ENCODE measurements around the gene MAP1B.
A peak's percentile ranks its signal among the peaks of the same experiment; 100 is the strongest.

The MAP1B gene

DNA sequence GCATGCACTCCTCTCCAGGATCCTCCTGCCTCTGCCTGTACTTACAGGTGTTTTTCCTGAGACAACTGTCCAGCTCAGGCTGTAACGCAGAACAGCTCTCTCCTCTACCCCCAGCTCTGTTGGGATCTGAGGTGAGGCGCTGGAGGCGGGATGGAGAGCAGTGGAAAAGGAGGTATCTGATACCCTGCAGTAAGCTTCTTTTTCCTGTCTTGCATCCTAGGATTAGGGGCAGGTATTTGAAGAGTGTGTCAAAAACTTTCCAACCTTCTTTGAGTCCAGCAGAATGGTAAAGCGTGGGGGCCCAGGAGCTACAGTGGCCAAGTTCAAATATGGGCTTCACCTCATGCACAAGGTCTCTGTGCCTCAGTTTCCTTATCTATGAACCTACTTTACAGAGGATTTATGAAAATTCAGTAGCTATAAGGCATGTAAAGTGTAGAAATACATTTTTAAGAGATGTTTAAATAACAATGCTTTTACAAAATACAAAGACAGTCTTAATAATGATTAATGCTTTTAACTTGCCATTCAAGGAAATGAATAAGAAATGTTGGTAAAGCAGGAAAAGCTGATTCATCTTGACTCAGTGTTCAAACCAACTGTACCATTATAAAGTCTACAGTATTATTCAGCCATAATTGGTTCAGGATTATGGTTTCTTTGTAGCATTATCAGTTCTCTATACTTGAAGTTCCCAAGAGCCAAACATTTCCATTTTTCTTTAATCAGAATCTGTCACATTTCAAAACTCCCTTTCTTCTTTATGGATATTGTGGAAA lies 26.1 kb downstream of the MAP1B start:
- DNase-seq (ENCODE audit: low spot score) = no peak

GRCh38 chr5:72134226-72134899 lies 27.1 kb downstream of the MAP1B start:
- peak; percentile 39 for DNase-seq (ENCODE audit: low spot score)

GRCh38 chr5:72137826-72138409 lies 30.6 kb downstream of the MAP1B start:
- DNase-seq (ENCODE audit: low spot score) = no peak

- no peak for DNase-seq (ENCODE audit: low spot score)
These were observed 31.8 kb downstream of the MAP1B start for GRCh38 chr5:72138943-72139521.

DNA sequence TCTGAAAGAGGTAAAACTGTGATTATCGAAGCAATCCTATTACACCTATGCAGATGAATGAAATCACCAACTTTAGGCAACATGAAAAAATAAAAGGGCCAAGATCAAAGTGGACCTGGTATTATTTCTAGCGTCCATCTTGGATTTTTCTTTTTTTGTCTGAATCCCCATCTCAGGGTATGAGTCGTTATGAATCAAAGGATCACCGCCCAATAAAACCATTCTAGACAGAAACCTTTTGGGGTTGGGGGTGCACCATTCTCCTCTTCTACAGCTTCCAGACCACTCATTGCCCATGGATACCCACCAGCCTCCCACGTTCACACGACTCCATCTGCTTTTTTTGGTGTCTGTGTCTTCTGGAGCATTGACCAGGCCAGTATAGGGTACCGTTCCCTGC lies 33.4 kb downstream of the MAP1B start:
- no peak for DNase-seq (ENCODE audit: low spot score)

DNA sequence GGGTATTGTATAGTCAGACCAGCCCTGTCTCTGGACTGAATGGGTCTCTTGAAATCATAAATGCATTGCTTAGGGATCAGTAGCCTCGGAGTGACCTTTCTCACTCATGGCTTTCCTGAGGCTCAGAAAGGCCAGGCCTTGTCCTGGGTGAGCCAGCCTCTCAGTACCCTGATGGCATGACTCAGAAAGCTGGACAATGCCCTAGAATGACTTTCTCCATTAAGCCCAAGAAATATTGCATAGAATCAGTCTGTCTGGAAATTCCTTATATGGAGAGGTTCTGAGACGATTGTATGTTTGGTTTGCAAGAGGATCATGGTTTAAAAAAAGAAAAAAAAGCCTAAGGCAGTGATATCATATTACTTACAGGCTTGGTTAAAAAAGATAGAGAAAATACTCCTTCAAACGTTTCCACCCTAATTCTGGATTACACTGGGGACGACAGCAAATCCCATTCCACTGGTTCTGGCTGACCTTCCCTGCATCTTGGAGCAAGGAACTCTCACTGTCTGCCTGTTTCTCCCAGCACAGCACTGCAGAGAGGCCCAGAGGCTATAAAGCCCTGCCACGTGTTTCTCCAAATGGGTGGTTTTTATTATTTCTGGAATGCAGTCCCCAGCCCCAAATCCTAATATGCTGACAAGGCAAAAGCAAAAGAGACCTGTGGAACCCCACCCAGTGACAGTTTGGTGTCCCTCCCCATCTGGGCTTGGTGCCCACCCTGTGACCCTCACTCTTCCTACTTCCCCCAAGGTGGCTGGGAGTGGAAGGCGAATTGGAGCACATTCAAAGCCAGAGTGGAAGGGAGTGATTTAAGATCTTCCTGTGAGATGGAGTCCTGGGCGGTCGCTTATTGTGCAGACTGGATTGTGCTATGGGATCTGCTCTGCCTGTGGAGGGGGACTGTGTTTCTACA lies 34.4 kb downstream of the MAP1B start:
- no peak for DNase-seq (ENCODE audit: low spot score)

- no peak for DNase-seq (ENCODE audit: low spot score)
These were observed 37.5 kb downstream of the MAP1B start for GRCh38 chr5:72144762-72145161.

- DNase-seq (ENCODE audit: low spot score) = no peak
These were observed 38.1 kb downstream of the MAP1B start for GRCh38 chr5:72145348-72145747.

GRCh38 chr5:72146056-72146455 lies 38.8 kb downstream of the MAP1B start:
- no peak for DNase-seq (ENCODE audit: low spot score)

DNA sequence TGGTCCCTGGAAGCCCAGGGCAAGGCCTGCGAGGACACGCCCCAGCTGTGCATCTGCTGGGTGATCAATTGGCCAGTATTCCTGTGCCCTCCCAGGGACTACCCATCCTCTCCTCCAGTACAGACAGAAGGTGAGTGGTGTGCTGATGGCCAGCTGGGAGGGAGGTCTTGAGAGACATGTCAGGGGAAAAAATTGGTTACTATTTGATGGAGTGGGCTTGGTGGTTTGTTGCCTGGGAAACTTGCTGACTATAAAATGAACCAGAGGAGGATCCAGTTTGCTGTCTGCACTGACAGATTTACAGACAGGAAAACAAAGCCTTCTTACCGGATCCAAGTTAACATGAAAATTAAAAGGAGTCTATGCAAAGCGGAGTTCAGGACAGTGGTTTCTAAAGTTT lies 40.3 kb downstream of the MAP1B start:
- DNase-seq (ENCODE audit: low spot score) = no peak

DNA sequence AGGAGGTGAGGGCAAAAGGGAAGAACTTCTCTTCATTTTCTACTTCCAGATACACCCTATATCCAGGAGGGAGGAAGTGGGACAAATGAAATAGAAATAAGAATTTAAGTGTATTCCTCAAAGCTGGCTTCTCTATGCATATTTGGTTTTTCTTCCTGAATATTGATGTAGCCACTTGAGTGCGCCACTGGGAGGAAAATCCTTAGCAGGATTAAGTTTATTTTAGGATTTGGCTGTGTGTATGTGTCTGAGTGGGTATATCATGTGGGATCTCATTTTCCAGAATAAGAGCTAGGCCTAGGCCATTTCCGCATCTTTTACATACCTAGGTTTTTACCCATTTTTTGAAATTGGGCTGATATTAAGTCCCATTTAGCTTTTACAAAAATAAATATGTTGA lies 42.5 kb downstream of the MAP1B start:
- DNase-seq (ENCODE audit: low spot score) = no peak

DNA sequence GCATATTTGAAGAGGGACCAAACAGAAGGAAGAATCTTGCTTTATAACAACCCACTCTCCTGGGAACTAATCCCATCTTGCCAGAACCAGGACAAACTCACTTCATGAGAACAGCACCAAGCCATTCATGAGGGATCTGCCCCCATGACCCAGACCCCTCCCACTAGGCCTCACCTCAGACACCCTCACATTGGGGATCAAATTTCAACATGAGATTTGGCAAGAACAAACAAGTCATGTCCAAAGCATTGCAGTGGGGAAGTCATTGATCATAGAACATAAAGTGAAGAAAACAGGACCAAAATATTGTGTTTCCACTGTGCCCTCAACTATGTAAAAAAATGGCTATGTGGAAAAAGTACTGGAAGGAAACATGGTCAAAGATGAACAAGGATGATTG lies 43.9 kb downstream of the MAP1B start:
- DNase-seq (ENCODE audit: low spot score) = no peak

DNA sequence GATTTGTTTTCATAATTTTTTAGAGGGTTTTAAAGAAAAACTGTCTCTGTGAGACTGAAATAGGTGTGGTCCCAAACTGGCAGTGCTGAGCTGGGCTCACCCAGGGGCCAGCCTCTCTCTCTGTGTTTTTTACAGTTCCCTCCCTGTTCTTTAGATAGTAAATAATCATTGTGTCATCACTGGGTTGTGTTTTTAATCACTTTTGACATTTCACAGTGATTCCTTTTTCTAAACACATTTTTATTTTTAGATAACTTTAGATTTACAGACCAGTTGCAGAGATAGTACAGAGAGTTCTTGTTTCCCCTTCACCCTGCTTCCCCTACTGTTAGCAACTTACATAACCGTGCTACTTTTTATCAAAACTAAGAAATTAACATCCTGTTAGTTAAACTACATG lies 44.4 kb downstream of the MAP1B start:
- DNase-seq (ENCODE audit: low spot score) = no peak

DNA sequence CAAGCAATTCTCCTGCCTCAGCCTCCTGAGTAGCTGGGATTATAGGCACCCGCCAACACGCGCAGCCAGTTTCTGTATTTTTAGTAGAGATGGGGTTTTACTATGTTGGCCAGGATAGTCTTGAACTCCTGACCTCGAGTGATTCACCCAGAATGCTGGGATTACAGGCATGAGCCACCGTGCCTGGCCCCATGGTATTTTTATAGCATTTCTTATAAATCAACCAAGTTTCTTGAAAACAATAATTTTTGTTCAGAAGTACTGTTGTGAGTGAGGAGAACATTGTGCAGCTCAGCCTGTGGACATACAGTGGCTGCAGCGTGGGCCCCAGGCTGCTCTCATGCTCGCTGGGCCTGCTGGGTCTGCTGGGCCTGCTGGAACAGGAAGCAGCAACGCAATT lies 45.3 kb downstream of the MAP1B start:
- DNase-seq (ENCODE audit: low spot score) = no peak

DNA sequence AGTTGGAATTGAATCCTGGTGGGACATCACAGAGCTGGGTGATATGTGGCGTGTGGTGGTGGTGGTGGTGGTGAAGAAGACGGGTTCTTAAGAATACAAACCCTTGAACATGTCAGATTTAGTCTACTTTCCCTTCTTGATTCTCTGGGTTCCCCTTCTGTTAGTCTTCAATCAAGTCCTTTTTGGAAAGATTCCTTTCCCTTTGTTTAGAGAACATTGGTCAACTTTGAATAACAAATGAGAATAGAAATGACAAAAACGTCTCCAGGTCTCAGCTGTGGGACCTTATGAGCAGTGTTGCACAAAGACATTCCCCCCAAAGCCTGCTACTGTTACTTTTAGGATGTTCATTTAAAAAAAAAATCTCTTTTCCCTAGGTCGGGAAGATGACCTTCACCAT lies 46.3 kb downstream of the MAP1B start:
- DNase-seq (ENCODE audit: low spot score) = no peak

DNA sequence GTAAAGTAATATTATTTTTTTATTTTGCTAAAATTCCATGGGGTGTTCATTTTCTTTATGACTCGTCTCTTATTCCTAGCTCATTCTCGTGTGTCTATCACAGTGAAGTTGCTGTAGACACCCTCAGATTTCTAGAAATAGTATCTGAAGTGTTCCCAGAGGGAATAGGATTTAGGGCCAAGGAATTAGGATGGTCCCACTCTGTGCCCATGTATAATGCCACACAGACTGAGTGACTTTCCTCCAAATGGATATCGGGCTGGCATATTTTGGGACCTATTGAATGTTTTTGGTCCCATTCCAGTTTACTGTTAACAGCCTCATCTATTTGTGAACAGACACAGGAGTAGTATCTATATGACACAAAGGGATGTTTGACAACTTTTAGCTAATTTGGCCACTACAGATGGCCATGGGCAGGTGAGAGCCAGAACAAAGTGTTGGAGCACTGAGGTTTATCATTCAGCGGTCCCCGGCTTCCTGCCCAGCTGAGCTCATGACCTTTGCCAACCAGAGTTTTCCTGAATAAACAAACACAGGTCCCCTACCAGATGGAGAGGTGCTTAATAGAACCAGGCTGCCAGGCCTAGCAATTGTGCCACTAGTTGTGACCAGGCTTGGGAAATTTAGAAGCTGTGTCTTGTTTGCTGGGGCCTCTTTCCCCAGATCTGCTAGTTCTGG lies 46.9 kb downstream of the MAP1B start:
- DNase-seq (ENCODE audit: low spot score) = no peak

DNA sequence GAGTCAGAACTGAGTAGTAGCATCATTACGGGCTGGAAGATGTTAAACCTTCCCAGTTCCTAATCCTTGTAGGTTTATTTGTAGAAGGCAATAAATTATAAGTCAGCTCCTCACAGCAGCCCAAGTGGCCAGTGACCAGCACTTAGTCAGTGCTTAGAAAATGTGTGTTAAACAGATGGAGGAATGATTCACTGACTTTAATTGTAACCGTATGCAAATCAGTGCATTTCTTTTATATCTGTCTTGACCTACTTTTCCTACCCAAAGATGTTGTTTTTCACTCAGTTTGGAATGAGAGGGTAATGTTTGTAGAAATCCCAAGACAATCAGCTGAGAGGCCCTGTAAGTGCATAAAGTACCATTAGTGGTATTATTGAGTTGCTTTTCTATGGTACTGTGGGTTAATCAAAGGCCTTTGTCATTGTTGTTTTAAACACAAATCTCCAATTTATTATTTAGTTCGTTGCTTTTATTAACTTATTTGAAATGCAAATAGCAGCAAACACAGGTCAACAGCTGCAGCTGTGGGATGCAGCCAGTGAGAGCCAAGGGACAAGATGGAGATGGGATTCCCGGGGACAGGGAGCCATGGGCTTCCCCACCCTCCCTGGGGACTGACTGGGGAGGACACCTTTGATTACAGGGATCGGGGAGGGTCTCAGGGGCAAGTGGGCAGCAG lies 49.8 kb downstream of the MAP1B start:
- no peak for DNase-seq (ENCODE audit: low spot score)

- no peak for DNase-seq (ENCODE audit: low spot score)
These were observed 50.3 kb downstream of the MAP1B start for GRCh38 chr5:72157625-72157962.

DNA sequence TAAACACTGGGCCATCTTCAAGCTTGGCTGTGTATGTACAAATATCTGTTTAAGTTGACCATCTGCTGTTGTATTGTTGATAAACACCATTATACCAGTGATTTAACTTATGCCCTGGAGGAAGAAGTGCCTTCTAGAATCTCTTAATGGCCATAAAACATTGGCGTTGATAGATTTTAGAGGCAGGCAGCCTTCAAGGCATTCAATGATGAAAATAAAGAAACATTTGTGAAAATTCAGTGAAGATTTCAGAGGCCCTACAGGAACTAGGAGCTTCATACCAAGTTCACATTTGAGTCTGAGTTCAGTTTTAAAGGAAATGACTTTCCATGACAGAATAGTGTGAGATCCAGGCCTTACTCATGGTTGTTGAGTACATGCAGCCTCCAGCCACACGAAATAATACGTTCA lies 52.2 kb downstream of the MAP1B start:
- DNase-seq (ENCODE audit: low spot score) = no peak

DNA sequence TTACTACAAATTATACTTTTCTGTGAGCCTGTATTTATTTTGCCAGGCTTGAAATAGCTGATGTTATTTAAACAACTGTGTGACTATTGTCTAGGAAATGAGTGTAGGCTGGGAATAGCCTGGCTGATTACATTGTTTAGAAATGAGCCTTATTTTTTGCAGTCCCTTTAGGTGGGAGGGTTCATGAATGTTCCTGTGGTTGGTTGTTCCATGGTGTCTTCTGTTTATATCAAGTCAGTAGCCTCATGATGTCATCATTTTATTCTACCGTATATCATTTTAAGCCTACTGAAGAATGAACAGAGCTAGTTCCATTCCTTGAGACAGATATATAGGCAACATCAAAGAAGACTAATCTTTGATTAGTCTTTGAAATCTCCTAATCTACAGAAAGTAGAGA lies 53.1 kb downstream of the MAP1B start:
- no peak for DNase-seq (ENCODE audit: low spot score)

- no peak for DNase-seq (ENCODE audit: low spot score)
These were observed 53.7 kb downstream of the MAP1B start for GRCh38 chr5:72160959-72161358.
